ENCODE results near the gene EFCAB5.

DNA sequence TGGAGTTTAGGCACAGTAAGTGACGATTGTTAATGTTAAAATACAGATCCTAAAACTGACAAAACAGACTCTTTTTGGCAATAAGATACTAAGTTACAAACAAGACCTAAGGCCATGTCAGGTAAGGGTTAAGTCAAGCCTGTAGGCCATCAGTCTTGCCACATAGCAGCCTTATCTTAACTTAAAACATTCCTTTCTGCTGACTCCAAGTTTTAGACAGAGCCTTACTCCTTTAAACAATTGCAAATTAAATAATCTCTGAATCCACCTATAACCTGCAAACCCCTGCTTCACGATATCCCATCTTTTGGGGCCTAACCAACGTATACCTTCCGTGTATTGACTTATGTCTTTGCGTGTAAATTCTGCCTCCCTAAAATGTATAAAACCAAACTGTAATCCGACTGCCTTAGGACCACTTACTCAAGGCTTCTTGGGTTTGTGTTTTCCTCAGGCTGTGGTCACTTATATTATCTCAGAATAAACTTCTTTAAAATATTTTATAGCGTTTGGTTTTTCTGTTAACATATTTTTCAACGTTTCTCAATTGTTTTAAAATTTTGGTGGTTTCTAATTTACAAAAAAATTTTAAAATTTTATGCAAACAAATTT, 64.4 kb downstream of the EFCAB5 start:
- TF ChIP-seq, protein P1, sequence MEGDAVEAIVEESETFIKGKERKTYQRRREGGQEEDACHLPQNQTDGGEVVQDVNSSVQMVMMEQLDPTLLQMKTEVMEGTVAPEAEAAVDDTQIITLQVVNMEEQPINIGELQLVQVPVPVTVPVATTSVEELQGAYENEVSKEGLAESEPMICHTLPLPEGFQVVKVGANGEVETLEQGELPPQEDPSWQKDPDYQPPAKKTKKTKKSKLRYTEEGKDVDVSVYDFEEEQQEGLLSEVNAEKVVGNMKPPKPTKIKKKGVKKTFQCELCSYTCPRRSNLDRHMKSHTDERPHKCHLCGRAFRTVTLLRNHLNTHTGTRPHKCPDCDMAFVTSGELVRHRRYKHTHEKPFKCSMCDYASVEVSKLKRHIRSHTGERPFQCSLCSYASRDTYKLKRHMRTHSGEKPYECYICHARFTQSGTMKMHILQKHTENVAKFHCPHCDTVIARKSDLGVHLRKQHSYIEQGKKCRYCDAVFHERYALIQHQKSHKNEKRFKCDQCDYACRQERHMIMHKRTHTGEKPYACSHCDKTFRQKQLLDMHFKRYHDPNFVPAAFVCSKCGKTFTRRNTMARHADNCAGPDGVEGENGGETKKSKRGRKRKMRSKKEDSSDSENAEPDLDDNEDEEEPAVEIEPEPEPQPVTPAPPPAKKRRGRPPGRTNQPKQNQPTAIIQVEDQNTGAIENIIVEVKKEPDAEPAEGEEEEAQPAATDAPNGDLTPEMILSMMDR (conservative IDR thresholded peaks at IDR 0.05) = no peak
- no peak for TF ChIP-seq EZH2 (IDR thresholded peaks at IDR 0.05; ENCODE audit: low read depth)

Measured in PC-9 (cell line).